ENCODE results near the gene SPTBN4. TPM values are rescaled to one million over a fixed set of nuclear protein-coding genes. Genes with fewer than 3 reads are reported as not detected.
"Not testable (repeated sequence)": the region's sequence is repeated elsewhere in the genome, so short reads cannot be mapped to it uniquely, and the experiment has no call there.

SPTBN4 gene
- total RNA-seq, 3 donors from 2014 or later: 1.3 to 1.6 (median 1.6) TPM

DNA sequence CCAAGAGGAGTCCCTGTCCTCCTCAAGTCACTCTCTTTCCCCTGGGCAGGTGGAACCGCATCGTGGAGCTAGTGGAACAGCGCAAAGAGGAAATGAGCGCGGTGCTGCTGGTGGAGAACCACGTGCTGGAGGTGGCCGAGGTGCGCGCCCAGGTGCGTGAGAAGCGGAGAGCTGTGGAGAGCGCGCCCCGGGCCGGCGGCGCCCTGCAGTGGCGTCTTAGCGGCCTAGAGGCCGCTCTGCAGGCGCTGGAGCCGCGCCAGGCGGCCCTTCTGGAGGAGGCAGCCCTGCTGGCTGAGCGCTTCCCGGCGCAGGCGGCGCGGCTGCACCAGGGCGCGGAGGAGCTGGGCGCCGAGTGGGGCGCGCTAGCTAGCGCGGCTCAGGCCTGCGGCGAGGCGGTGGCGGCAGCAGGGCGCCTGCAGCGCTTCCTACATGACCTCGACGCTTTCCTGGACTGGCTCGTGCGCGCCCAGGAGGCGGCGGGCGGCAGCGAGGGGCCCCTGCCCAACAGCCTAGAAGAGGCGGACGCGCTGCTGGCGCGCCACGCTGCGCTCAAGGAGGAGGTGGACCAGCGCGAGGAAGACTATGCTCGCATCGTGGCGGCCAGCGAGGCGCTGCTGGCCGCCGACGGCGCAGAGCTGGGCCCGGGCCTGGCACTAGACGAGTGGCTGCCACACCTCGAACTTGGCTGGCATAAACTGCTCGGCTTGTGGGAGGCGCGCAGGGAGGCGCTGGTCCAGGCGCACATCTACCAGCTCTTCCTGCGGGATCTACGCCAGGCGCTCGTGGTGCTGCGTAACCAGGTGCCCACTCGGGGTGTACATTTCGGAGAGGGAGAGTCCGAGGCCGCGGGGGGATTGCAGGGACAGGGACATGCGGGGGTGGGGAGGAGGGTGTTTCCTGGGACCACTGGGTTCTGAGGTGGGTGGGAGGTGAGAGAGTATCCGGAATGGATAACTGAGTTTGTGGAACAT lies 52.8 kb downstream of the SPTBN4 start:
- intact Hi-C loops (cut with DNase I; ENCODE audit: low total_unique reads): no loop called here
- no peak for DNase-seq (ENCODE audit: low spot score in 2 of 2)
- Histone ChIP-seq H3K27me3 (peaks cover 0 to 17% of the 10 kb centered on the region in 2 donors), H3K4me3 (no peak overlapping the region), H3K9me3 (no peaks in the 10 kb centered on the region), H3K27ac (no peak overlapping the region), H3K4me1 (no peaks in the 10 kb centered on the region), H3K36me3 (no peaks in the 10 kb centered on the region)
- TF ChIP-seq, protein P1, sequence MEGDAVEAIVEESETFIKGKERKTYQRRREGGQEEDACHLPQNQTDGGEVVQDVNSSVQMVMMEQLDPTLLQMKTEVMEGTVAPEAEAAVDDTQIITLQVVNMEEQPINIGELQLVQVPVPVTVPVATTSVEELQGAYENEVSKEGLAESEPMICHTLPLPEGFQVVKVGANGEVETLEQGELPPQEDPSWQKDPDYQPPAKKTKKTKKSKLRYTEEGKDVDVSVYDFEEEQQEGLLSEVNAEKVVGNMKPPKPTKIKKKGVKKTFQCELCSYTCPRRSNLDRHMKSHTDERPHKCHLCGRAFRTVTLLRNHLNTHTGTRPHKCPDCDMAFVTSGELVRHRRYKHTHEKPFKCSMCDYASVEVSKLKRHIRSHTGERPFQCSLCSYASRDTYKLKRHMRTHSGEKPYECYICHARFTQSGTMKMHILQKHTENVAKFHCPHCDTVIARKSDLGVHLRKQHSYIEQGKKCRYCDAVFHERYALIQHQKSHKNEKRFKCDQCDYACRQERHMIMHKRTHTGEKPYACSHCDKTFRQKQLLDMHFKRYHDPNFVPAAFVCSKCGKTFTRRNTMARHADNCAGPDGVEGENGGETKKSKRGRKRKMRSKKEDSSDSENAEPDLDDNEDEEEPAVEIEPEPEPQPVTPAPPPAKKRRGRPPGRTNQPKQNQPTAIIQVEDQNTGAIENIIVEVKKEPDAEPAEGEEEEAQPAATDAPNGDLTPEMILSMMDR (IDR thresholded peaks at IDR 0.05): no peak
- TF ChIP-seq POLR2AphosphoS5 (IDR thresholded peaks at IDR 0.05) (no peak), POLR2A (IDR thresholded peaks at IDR 0.05) (no peak)

DNA sequence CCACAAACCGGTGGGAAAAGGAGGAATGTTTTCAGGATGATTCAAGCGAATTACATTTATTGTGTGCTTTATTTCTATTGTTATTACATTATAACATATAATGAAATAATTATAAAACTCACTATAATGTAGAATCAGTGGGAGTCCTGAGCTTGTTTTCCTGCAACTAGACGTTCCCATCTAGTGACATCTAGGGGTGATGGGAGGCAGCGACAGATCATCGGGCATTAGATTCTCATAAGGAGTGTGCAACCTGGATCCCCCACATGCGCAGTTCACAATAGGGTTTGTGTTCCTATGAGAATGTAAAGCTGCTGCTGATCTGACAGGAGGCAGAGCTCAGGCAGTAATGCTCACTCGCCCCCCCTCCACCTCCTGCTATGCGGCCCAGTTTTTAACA lies 54.5 kb downstream of the SPTBN4 start:
- H3K36me3 ChIP-seq: no peaks in the 10 kb centered on the region
- no peak overlapping the region for H3K4me3 ChIP-seq
- peaks cover 0 to 15% of the 10 kb centered on the region in 2 donors for H3K27me3 ChIP-seq
- intact Hi-C loops (cut with DNase I; ENCODE audit: low total_unique reads): no loop called here
- TF ChIP-seq POLR2A (IDR thresholded peaks at IDR 0.05) (no peak), POLR2AphosphoS5 (IDR thresholded peaks at IDR 0.05) (no peak)
- TF ChIP-seq, protein P1 (IDR thresholded peaks at IDR 0.05): no peak
- no peaks in the 10 kb centered on the region for H3K9me3 ChIP-seq
- no peak overlapping the region for H3K27ac ChIP-seq
- H3K4me1 ChIP-seq: no peaks in the 10 kb centered on the region
- DNase-seq (ENCODE audit: low spot score in 2 of 2): no peak

DNA sequence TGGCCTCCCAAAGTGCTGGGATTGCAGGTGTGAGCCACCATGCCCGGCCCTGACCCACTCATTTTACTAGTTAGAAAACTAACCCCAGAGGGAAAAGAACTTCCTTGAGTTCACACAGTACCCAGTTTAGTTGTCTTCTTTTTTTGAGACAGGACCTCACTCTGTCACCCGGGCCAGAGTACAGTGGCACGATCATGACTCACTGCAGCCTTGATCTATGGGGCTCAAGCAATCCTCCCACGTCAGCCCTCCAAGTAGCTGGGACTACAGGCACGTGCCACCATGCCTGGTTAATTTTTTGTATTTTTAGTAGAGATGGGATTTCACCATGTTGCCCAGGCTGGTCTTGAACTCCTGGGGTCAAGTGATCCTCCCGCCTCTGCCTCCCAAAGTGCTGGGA lies 55.1 kb downstream of the SPTBN4 start:
- H3K9me3 ChIP-seq; intact Hi-C loops (cut with DNase I; ENCODE audit: low total_unique reads); H3K4me1 ChIP-seq; H3K4me3 ChIP-seq; H3K36me3 ChIP-seq; H3K27ac ChIP-seq; DNase-seq (ENCODE audit: low spot score in 2 of 2): not testable (repeated sequence)
- peaks cover 0 to 15% of the 10 kb centered on the region in 2 donors for H3K27me3 ChIP-seq

DNA sequence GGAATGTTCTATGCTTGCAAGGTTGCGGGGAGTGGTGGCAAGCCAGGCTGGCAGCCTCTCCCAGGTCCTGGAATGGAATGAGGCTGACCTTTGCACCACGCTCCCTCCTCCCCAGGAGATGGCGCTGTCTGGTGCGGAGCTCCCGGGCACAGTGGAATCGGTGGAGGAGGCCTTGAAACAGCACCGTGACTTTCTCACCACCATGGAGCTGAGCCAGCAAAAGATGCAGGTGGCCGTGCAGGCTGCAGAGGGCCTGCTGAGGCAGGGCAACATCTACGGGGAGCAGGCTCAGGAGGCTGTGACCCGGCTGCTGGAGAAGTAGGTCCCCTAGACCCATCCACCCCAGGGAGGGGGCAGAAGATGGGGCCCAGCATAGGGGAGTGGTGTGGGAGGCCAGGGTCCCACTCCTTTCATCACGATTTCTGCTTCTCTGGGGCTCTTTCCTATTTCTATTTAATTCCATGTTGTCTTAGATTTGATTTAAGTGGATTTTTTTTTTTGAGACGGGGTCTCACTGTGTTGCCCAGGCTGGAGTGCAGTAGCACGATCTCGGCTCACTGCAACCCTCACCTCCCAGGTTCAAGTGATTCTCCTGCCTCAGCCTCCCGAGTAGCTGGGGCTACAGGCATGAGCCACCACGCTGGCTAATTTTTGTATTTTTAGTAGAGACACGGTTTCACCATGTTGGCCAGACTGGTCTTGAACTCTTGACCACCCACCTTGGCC lies 56.7 kb downstream of the SPTBN4 start:
- Histone ChIP-seq H3K4me1 (no peaks in the 10 kb centered on the region), H3K27me3 (peaks cover 0 to 10% of the 10 kb centered on the region in 2 donors), H3K27ac (no peak overlapping the region), H3K4me3 (no peak overlapping the region), H3K36me3 (no peaks in the 10 kb centered on the region), H3K9me3 (no peaks in the 10 kb centered on the region)
- DNase-seq (ENCODE audit: low spot score in 2 of 2): no peak
- intact Hi-C loops (cut with DNase I; ENCODE audit: low total_unique reads): no loop called here
- TF ChIP-seq, protein P1 (IDR thresholded peaks at IDR 0.05): peak in 2 of 3 donors; percentile 32 to 39
- TF ChIP-seq POLR2A (IDR thresholded peaks at IDR 0.05) (no peak), POLR2AphosphoS5 (IDR thresholded peaks at IDR 0.05) (no peak)

DNA sequence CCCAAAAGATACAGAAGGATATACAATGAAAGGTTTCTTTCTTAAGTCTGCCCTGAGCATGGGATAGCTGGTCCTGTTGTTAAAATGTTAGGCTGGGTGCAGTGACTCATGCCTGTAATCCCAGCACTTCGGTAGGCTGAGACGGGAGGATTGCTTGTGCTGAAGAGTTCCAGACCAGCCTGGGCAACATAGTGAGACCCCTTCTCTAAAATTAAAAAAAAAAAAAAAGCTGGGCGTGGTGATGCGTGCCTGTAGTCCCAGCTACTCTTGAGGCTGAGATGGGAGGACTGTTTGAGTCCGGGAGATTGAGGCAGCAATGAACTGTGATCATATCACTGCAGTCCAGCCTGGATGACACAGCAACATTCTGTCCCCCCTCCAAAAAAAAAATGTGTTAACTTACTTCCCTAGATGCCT lies 57.3 kb downstream of the SPTBN4 start:
- intact Hi-C loops (cut with DNase I; ENCODE audit: low total_unique reads): no loop called here
- no peak for DNase-seq (ENCODE audit: low spot score in 2 of 2)
- no peaks in the 10 kb centered on the region for H3K9me3 ChIP-seq
- no peak overlapping the region for H3K27ac ChIP-seq
- peaks cover 0 to 9% of the 10 kb centered on the region in 2 donors for H3K27me3 ChIP-seq
- no peaks in the 10 kb centered on the region for H3K36me3 ChIP-seq
- TF ChIP-seq, protein P1 (IDR thresholded peaks at IDR 0.05): no peak
- TF ChIP-seq POLR2AphosphoS5 (IDR thresholded peaks at IDR 0.05) (no peak), POLR2A (IDR thresholded peaks at IDR 0.05) (no peak)
- H3K4me3 ChIP-seq: no peak overlapping the region
- H3K4me1 ChIP-seq: no peaks in the 10 kb centered on the region
